AG10803 (cell line): ENCODE data around the gene NUP35.

Experiments used
- DNase-seq: peaks from one replicate; pipeline ENCODE4 v3.0.0; 2010; ENCODE audit warnings: low read depth
- H3K4me3 ChIP-seq: 2 replicates; pipeline ENCODE4 v1.5.1; 2011; ENCODE audit warnings: mild to moderate bottlenecking, low read length, control low read depth
- CTCF ChIP-seq: conservative IDR thresholded peaks from 2 replicates; pipeline ENCODE4 v1.5.1; 2011; ENCODE audit warnings: mild to moderate bottlenecking, low read length, control low read depth, inconsistent platforms

The NUP35 gene

GRCh38 chr2:183113630-183114029, 10.6 kb upstream of the NUP35 start:
- no peak for DNase-seq
- no peak overlapping the region for H3K4me3 ChIP-seq
- TF ChIP-seq CTCF: no peak

DNA sequence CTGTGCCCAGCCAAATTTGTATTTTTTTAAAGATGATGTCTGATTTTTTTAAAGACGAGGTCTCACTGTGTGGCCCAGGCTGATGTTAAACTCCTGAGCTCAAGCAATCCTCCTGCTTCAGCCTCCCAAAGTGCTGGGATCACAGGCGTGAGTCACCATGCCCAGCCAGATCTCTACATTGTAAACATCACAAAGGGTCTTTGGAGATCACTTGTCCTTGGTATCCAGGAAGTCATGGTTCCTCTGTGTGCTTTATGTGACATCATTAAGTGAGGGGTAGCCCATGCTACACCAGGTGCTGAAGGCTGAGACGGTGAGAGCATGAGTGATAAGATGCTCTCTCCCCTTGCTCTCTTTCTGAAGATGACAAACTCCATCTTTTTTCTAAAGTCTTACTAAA, 7.0 kb upstream of the NUP35 start:
- H3K4me3 ChIP-seq: no peak overlapping the region
- TF ChIP-seq CTCF: no peak
- no peak for DNase-seq

DNA sequence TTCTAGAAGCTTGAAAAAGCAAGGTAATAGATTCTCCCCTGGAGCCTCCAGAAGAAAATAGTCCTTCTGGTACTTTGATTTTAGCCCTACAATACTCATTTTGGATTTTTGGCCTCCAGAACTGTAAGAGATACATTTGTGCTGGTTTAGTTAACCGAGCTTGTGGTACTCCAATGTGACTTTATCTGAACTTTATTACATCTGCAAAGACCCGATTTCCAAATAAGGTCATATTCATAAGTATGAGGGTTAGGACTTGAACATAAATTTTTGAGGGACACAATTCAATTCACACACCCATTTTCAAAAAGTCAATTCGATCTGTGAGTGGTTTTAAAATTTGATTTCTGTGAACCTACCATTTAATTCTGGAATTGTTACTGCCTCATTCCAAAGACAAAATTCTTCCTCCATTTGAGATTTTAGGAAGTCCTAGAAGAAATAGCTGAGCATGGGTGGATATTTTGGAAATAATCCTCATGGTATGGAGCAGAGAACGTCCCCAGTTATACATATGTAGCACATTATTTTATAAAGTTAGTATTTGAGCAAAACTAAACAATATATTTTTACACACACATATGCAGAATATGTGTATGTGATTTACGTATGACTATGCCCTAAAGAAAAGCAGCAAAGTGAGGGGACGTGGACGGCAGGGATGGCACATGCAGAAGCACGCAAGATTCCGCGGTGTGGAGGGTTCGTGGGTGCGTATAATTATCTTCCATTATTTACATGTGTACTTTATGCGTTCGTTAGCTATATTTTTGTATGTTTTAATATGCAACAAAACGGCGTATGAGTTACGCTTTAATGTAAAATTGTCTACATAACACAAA, 905 bp upstream of the NUP35 start:
- H3K4me3 ChIP-seq: peak overlapping the region; percentile 93
- no peak for TF ChIP-seq CTCF
- DNase-seq: no peak

- no peak for TF ChIP-seq CTCF
- DNase-seq: no peak
- peak overlapping the region; percentile 93 for H3K4me3 ChIP-seq
These were observed 353 bp upstream of the NUP35 start for GRCh38 chr2:183123959-183124221.

DNA sequence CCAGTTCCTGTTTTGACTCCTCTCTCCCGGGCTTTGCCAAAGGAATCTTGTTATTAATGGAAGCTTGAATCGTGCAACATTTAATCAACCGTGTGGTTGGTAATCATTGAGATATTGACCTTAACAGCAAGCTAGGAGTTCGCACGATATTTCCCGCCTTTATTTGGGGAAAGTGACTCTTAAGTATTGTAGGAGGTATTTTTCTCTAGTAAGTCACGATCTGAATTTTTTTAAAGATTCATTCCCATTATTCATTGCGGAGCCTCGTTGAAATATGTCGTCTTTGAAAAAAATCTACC, 663 bp downstream of the NUP35 start:
- DNase-seq: no peak
- H3K4me3 ChIP-seq: peak overlapping the region; percentile 93
- no peak for TF ChIP-seq CTCF

- no peak for DNase-seq
- no peak for TF ChIP-seq CTCF
- peak overlapping the region; percentile 24 for H3K4me3 ChIP-seq
These were observed 1.6 kb downstream of the NUP35 start for GRCh38 chr2:183125659-183126341.

- no peak overlapping the region for H3K4me3 ChIP-seq
- TF ChIP-seq CTCF: no peak
- DNase-seq: no peak
These were observed 2.4 kb downstream of the NUP35 start for GRCh38 chr2:183126635-183127034.
